Neutrophil (primary cell): ENCODE results near the gene PIAS3.
"Not testable (repeated sequence)": the region's sequence is repeated elsewhere in the genome, so short reads cannot be mapped to it uniquely, and the experiment has no call there.

Experiments
- H3K27ac ChIP-seq: fragments of 200-600 bp; sonication (generic); 2 replicates; pipeline ENCODE4 v1.5.1; 2016; ENCODE audit warnings: mild to moderate bottlenecking, moderate library complexity
- H3K27me3 ChIP-seq: fragments of 200-600 bp; sonication (generic); 2 replicates; pipeline ENCODE4 v1.6.0; 2016; ENCODE audit warnings: mild to moderate bottlenecking
- H3K36me3 ChIP-seq: fragments of 200-600 bp; sonication (generic); 2 replicates; pipeline ENCODE4 v1.5.1; 2017
- H3K4me1 ChIP-seq, 2 experiments: fragments of 200-600 bp in 1 of 2; sonication (generic) in 1 of 2; 1 replicate in 1 of 2; 2 replicates in 1 of 2; pipeline versions ENCODE4 v1.5.1 to v1.6.1; 2013 to 2016; ENCODE audit warnings: low read depth in 1 of 2, low read length in 1 of 2, mild to moderate bottlenecking in 1 of 2, moderate library complexity in 1 of 2; ENCODE audit not compliant: control insufficient read depth in 1 of 2, insufficient read depth in 1 of 2
- H3K4me3 ChIP-seq, 2 experiments: fragments of 200-600 bp in 1 of 2; sonication (generic) in 1 of 2; 1 replicate in 1 of 2; 2 replicates in 1 of 2; pipeline ENCODE4 v1.5.1; 2013 to 2016; ENCODE audit warnings: low read depth in 1 of 2, low read length in 1 of 2, mild to moderate bottlenecking in 1 of 2, moderate library complexity in 1 of 2
- H3K9me3 ChIP-seq: fragments of 200-600 bp; sonication (generic); 2 replicates; pipeline ENCODE4 v1.5.1; 2016
- TF ChIP-seq, protein P1 (sequence below): fragments of 200-600 bp; sonication (generic); IDR thresholded peaks from 2 replicates; pipeline ENCODE4 v1.5.1; 2016; ENCODE audit warnings: antibody characterized with exemption

Gene PIAS3

DNA sequence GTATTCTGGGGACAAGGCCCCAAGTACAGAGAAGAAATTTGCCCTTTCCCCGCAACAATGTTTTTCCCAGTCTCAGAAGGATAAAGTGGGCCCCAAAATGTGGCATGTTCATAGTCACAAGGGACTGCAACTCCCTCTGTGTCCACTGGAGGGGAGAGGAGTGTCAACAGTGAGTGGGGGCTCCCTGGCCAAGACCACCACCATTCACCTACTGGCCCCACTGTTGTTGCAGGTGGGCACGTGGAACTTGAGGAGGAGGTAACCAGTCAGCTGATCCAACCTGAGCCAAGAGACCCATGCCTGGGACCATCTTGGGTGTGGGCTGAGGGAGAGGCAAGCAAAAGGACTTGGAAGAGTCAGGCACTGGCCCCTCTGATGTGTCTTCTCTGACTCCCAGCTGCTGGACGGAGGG lies 12.7 kb downstream of the PIAS3 start:
- TF ChIP-seq, protein P1, sequence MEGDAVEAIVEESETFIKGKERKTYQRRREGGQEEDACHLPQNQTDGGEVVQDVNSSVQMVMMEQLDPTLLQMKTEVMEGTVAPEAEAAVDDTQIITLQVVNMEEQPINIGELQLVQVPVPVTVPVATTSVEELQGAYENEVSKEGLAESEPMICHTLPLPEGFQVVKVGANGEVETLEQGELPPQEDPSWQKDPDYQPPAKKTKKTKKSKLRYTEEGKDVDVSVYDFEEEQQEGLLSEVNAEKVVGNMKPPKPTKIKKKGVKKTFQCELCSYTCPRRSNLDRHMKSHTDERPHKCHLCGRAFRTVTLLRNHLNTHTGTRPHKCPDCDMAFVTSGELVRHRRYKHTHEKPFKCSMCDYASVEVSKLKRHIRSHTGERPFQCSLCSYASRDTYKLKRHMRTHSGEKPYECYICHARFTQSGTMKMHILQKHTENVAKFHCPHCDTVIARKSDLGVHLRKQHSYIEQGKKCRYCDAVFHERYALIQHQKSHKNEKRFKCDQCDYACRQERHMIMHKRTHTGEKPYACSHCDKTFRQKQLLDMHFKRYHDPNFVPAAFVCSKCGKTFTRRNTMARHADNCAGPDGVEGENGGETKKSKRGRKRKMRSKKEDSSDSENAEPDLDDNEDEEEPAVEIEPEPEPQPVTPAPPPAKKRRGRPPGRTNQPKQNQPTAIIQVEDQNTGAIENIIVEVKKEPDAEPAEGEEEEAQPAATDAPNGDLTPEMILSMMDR: peak; percentile 68
- H3K27ac ChIP-seq: no peak overlapping the region

DNA sequence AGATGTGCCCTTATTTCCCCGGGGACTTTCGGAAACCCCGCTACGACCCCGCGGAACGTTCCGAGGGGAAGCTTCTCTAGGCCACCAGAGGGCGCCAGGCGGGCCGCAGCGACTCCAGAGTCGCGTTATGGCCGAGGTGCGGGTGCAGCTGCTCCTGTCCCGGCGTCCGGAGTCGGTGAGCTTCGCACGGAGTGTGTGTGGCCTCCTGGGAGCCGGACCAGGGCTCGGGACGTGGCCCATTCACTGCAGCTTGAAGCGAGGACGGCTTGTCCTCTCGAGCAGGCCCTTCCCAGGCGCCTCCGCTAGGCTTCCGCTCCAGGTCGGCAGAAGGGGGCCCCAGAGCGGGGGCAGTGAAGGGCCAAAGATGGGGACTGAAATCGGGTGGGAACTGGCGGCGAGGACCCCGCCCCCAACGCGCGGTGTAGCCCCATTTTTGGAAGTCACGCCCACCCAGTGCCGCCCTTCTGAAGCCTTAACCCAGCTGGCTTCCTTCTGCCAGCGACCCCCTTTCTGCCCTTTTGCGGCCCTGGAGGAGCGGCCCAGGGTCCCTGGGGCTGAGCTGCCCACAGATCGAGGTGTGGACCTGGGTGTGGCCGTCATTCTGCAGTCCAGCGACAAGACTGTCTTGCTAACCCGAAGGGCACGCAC lies 13.2 kb downstream of the PIAS3 start, which contains the start of gene NUDT17:
Gene NUDT17, plus strand, starts transcription at position 117 of the 648 bp plus-strand sequence. Its CDS starts 11 bp downstream, at position 128.
- H3K27me3 ChIP-seq: no peaks in the 10 kb centered on the region
- peak within 1 kb of the TSS; percentile 68 to 80 for H3K4me3 ChIP-seq
- peaks cover 48% of the 10 kb centered on the region for H3K36me3 ChIP-seq
- peak within 1 kb of the TSS; percentile 48 for H3K27ac ChIP-seq
- peaks cover 15 to 16% of the 10 kb centered on the region in 2 experiments for H3K4me1 ChIP-seq
- TF ChIP-seq, protein P1: peak; percentile 82
- no peaks in the 10 kb centered on the region for H3K9me3 ChIP-seq

More for the DNA sequence above, 12.7 kb downstream of the PIAS3 start:
- Histone ChIP-seq H3K4me1 (peaks cover 15 to 16% of the 10 kb centered on the region in 2 experiments), H3K4me3 (peak overlapping the region; percentile 68 to 80), H3K9me3 (no peaks in the 10 kb centered on the region), H3K27me3 (no peaks in the 10 kb centered on the region), H3K36me3 (peaks cover 47% of the 10 kb centered on the region)

DNA sequence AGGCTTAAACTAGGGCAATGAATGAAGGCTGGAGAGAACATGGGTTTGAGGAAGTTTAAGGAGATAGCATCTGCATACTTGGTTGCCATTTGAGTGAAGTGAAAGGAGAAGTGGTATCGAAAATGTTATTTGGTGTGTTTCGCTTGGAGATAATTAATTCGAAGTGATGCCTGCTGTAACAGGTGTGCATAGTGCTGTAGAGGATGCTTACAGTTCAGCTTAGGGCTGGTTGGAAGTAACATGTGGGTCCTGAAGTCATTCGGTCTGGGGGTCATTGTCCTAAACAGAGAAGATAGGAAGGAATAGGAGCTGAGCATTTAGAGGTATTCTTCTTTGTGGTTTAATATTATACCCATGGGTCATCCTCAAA lies 13.8 kb downstream of the PIAS3 start:
- peak overlapping the region; percentile 68 to 80 for H3K4me3 ChIP-seq
- H3K27ac ChIP-seq: peak overlapping the region; percentile 48
- TF ChIP-seq, protein P1: no peak
- H3K4me1 ChIP-seq: peaks cover 15 to 16% of the 10 kb centered on the region in 2 experiments
- H3K9me3 ChIP-seq: no peaks in the 10 kb centered on the region
- peaks cover 48% of the 10 kb centered on the region for H3K36me3 ChIP-seq
- no peaks in the 10 kb centered on the region for H3K27me3 ChIP-seq

DNA sequence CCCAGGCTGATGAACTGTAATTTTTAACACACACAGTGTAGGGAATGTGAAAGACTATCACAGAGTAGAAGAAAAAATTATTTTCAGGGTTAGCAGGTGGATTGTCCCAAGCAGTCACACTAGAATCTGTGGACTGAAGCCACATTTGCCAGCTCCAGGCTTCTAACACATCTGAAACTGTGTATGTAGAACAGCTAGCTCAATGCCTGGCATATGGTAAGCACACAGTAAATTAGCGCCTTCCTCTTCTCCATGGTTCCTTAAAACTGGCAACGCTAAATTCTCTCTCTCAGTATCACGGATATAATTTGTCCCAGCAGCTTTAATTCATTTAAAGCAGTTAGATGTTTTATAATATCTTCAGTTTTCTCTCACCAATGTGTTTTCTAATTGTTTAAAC lies 15.8 kb downstream of the PIAS3 start:
- Histone ChIP-seq H3K36me3 (peaks cover 56% of the 10 kb centered on the region), H3K9me3 (no peaks in the 10 kb centered on the region), H3K4me1 (peaks cover 15 to 16% of the 10 kb centered on the region in 2 experiments), H3K27ac (no peak overlapping the region), H3K4me3 (no peak overlapping the region), H3K27me3 (no peaks in the 10 kb centered on the region)
- TF ChIP-seq, protein P1: no peak

DNA sequence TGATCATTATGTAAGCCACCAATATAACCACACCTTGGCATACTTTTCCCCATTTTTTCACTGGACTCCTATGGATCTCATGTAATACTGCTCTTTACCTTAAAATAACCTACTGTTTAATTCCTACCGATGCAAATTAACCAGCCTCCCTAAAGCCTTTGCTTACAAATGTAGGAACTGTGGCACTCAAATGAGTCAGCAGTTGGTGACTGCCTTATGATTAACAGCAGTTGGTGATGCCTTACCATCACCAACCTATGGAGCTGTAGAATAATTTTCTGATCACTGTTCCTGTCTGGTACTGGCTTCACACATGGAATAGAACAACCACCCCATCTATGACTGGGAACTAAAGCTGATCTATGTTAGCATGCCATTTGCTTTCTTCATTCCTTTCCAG lies 21.2 kb downstream of the PIAS3 start:
- Histone ChIP-seq H3K27ac (no peak overlapping the region), H3K36me3 (peaks cover 95% of the 10 kb centered on the region), H3K27me3 (no peaks in the 10 kb centered on the region), H3K4me3 (no peak overlapping the region), H3K9me3 (no peaks in the 10 kb centered on the region), H3K4me1 (no peaks in the 10 kb centered on the region)
- TF ChIP-seq, protein P1: no peak

DNA sequence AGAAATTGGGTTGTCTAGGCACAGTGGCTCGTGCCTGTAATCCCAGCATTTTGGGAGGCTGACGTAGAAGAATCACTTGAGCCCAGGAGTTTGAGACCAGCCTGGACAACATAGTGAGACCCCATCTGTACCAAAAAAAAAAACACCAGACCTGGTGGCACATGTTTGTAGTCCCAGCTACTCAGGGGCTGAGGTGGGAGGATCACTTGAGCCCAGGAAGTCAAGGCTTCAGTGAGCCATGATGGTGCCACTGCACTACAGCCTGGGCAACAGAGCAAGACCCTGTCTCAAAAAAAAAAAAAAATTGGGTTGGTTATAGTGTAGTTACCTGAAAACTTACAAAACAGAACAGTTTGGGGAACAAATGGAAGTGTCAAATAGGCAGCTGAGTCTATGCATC lies 28.1 kb downstream of the PIAS3 start:
- H3K27me3 ChIP-seq, H3K27ac ChIP-seq, H3K4me1 ChIP-seq, H3K9me3 ChIP-seq, H3K4me3 ChIP-seq: not testable (repeated sequence)
- peaks cover 70% of the 10 kb centered on the region for H3K36me3 ChIP-seq
